ENCODE measurements around the gene FEM1B.

Gene FEM1B

DNA sequence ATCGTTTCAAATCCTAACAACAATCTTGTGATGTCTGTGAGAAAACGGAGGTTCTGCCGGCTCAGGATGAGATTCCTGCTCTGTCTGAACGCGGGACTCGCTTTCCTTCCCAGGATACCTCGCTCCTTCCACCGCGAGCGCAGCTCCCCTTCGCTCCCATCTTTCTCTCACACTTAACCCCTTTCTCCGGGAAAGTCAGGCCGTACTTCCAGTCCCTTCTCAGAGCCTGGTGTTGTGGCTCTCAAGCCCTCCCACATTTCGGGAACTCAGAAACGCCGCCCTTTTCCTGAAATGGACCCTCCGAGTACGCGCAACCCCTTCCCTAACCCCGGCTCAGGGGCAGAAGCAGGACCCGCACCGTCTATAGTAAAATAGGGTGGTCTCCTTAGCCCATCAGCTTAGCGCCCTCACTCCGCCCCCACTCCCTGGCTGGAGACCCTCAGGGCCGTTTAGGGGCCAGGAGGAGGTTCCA is 378 bp upstream of the FEM1B start:
- TF ChIP-seq, protein P1, sequence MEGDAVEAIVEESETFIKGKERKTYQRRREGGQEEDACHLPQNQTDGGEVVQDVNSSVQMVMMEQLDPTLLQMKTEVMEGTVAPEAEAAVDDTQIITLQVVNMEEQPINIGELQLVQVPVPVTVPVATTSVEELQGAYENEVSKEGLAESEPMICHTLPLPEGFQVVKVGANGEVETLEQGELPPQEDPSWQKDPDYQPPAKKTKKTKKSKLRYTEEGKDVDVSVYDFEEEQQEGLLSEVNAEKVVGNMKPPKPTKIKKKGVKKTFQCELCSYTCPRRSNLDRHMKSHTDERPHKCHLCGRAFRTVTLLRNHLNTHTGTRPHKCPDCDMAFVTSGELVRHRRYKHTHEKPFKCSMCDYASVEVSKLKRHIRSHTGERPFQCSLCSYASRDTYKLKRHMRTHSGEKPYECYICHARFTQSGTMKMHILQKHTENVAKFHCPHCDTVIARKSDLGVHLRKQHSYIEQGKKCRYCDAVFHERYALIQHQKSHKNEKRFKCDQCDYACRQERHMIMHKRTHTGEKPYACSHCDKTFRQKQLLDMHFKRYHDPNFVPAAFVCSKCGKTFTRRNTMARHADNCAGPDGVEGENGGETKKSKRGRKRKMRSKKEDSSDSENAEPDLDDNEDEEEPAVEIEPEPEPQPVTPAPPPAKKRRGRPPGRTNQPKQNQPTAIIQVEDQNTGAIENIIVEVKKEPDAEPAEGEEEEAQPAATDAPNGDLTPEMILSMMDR (conservative IDR thresholded peaks at IDR 0.05; ENCODE audit: low read depth, low read length) = no peak
- DNase-seq (ENCODE audit: low read depth) = no peak
- H3K4me3 ChIP-seq (ENCODE audit: low read length) = peak overlapping the region; percentile 98

DNA sequence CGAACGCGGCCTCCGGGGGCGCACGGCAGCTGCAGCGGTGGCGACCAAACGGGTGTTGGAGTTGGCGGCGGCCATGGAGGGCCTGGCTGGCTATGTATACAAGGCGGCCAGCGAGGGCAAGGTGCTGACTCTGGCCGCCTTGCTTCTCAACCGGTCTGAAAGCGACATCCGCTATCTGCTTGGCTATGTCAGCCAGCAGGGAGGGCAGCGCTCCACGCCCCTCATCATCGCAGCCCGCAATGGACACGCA is 725 bp downstream of the FEM1B start:
- H3K4me3 ChIP-seq (ENCODE audit: low read length) = peak overlapping the region; percentile 98
- TF ChIP-seq, protein P1 (conservative IDR thresholded peaks at IDR 0.05; ENCODE audit: low read depth, low read length) = peak; percentile 42
- no peak for DNase-seq (ENCODE audit: low read depth)

DNA sequence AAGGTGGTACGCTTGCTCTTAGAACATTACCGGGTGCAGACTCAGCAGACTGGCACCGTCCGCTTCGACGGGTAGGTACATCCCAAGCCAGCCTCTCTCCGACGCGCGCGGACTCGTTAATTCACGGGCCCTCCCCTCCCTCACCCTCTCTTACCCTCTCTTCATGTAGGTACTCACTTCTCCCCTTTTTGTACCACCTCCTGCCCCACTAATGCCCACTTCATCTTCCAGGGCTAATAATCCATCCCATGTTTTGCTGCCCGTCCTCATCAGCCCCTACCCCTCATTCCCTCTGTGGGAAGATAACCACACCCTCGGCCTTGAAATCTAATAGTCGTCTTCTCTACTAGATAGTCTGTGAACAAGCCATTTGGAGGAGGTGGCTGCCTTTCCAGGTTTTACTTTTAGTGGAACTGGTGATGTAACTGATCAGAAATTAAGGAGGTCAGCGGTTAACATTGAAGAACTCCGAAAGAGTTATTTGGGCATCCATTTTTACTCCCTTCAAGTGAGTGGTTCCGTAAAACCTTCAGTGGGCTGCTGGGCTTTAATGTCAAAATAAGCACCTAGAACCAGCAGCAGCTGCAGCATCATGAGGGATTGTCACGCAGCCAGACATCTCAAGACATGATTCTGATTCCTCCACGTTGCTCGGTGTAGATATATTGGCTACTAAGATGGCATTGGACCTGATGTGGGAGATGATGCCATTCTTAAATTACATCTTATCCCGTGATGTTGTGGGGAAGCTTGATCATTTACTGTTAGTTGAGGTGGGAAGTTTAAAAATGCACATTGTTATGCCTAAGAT is 1.3 kb downstream of the FEM1B start:
- TF ChIP-seq, protein P1 (conservative IDR thresholded peaks at IDR 0.05; ENCODE audit: low read depth, low read length) = no peak
- DNase-seq (ENCODE audit: low read depth) = no peak
- H3K4me3 ChIP-seq (ENCODE audit: low read length) = peak overlapping the region; percentile 98

DNA sequence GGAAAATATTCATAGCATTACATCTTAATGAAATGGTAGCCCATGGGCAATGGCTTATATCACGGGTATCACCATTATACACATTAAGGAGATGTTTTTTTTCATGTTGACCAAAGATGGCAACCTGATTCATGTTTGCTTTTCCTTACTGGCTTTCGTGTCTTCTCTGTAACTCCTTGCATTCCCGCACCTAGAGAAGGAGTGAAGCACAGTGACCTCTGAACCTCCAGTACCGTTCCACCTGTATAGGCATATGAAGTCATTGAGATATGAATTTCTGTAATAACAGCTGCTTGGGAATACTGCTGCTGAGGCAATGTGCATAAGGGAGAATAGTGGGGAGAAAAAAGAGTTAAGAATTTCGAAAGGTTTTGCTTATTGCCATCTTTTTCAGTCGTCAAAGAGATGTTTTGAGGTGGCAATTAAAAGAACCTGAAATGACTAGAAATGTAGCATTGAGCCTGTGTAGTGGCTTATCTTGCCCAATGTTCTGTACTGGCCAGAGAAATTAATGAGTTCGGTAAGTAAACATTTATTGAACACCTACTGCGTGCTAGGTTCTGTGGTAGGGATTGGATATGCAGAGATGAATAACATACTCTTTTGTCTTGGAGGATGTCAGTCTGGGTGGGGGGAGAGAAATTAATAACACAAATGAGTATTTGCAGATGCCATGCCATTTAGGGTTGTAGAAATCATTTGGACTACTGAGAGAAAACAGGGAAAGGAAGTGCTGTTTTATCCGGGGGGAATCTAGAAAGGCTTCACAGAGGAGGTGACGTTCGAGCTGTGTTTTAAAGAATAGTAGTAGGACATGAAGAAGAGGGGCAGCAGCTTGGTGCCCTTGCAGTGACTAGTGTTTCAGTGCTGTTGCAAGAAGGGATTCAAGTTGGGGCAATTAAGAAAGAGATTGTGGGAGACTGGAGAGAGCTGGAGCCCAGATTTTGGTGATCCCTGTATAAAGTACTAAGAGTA is 2.5 kb downstream of the FEM1B start:
- no peak for DNase-seq (ENCODE audit: low read depth)
- peak overlapping the region; percentile 98 for H3K4me3 ChIP-seq (ENCODE audit: low read length)
- TF ChIP-seq, protein P1 (conservative IDR thresholded peaks at IDR 0.05; ENCODE audit: low read depth, low read length) = no peak

DNA sequence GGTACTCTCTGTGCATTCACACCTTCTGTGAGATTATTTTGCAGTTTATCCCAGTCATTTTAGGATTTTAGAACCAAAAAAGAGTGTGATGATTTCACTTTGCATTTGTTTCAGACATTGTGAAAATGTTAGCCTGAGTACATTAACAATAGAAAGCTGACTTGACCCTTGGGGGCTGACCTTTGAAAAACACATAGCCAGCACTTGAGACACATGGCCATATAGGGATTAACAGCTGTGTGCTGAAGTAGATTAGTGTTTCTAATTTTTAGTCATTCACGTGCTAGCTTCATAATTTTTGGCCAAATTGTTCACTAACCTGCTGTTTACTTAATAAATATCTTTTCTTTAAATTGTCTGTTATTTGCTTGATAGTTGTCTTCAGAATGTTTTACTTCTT is 3.5 kb downstream of the FEM1B start:
- TF ChIP-seq, protein P1 (conservative IDR thresholded peaks at IDR 0.05; ENCODE audit: low read depth, low read length) = no peak
- peak overlapping the region; percentile 98 for H3K4me3 ChIP-seq (ENCODE audit: low read length)
- DNase-seq (ENCODE audit: low read depth) = no peak

DNA sequence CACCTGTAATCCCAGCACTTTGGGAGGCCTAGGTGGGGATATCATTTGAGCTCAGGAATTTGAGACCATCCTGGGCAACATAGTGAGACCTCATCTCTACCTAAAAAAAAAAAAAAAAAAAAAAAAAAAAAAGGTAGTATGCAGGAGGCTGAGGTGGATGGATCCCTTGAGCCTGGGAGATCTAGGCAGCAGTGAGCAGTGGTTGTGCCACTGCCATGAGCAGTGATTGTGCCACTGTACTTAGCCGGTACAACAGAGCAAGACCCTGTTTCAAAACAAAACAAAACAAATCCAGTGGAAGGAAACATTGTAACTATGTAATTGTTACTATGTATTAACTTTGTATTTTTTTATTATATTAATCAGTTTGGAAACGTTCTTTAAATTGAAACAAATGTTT is 5.9 kb downstream of the FEM1B start:
- no peak overlapping the region for H3K4me3 ChIP-seq (ENCODE audit: low read length)
- TF ChIP-seq, protein P1 (conservative IDR thresholded peaks at IDR 0.05; ENCODE audit: low read depth, low read length) = no peak

More for the DNA sequence above, 5.9 kb downstream of the FEM1B start:
- DNase-seq (ENCODE audit: low read depth) = no peak

Data from retinal pigment epithelial cell (primary cell).